Neuron (in vitro differentiated cells): Measurements from ENCODE around the gene OR10H4.
"Not testable (repeated sequence)": the region's sequence is repeated elsewhere in the genome, so short reads cannot be mapped to it uniquely, and the experiment has no call there.

Source experiments
- H2AFZ ChIP-seq: one replicate; pipeline ENCODE4 v1.6.1; 2013; ENCODE audit warnings: low read depth, mild to moderate bottlenecking, inconsistent platforms, low read length, moderate library complexity
- H3K27me3 ChIP-seq: one replicate; pipeline ENCODE4 v1.6.1; 2013; ENCODE audit warnings: low read length; ENCODE audit not compliant: insufficient read depth
- H3K36me3 ChIP-seq: one replicate; pipeline ENCODE4 v1.6.1; 2013; ENCODE audit warnings: low read length; ENCODE audit not compliant: insufficient read depth
- H3K4me1 ChIP-seq: one replicate; pipeline ENCODE4 v1.6.1; 2013; ENCODE audit warnings: low read length; ENCODE audit not compliant: insufficient read depth
- H3K4me3 ChIP-seq: 2 replicates; pipeline ENCODE4 v1.5.1; 2013; ENCODE audit warnings: mild to moderate bottlenecking, low read length, moderate library complexity
- H3K9me3 ChIP-seq: one replicate; pipeline ENCODE4 v1.6.1; 2013; ENCODE audit warnings: low read length

Gene OR10H4

DNA sequence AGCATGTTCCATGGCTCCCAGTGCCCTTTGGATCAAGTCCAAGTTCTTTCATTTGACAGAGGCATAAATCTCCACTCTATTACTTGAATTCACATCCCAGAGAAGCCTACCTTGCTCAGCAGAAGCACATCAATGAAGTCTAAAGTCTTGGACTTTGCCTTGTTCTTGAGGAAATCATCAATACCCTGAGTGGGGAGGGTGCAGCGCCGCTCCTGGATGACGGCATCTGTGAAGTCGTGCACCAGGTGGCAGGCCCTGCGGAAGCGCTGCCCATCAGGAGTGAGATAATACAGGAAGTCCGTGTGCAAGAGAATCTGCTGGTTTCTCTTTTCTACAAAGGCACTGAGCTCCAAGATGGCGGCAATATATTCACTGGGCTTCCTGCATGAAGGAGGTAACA lies 25.1 kb upstream of the OR10H4 start:
- H2AFZ ChIP-seq: no peak overlapping the region
- H3K9me3 ChIP-seq: no peaks in the 10 kb centered on the region
- no peak overlapping the region for H3K4me3 ChIP-seq
- no peaks in the 10 kb centered on the region for H3K36me3 ChIP-seq
- no peaks in the 10 kb centered on the region for H3K4me1 ChIP-seq
- no peaks in the 10 kb centered on the region for H3K27me3 ChIP-seq

DNA sequence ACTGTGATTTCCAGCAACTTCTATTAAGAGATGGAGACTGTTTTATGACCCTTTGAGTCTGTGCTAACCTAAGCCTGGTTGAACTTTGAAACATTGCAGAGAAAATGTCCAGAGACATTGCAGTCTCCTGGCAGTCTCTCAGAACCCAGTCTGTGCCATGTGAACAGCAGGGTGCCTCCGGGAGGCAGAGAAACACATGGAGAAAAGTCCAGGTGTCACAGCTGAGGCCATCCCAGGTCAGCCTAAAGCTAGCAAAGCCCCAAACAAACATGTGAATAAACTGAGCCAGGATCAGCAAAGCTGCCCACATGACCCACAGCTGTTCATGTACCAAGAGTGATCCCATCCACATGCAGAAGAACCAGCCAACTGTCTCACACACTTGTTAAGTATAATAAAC lies 22.3 kb upstream of the OR10H4 start:
- Histone ChIP-seq H3K4me1 (no peaks in the 10 kb centered on the region), H3K4me3 (no peak overlapping the region), H3K9me3 (no peaks in the 10 kb centered on the region), H3K27me3 (no peaks in the 10 kb centered on the region), H2AFZ (no peak overlapping the region), H3K36me3 (no peaks in the 10 kb centered on the region)

DNA sequence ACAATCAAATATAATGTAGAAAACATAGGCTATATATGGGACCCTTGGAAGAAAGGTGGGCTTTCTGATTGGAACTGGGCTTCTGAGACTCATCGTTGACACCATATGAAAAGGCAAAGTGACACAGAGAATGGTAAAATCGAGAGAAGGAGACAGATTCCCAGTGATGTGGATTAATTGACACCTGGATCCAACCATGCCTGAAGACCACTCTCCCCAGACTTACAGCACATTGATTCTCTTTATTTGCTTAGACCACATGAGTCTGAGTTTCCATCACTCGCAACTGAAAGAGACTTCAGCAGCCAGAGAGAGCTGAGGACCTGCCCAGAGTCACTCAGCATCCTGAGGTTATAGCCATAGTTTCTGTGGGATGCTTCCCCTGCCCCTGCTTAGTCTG lies 20.5 kb upstream of the OR10H4 start:
- Histone ChIP-seq H3K4me1 (no peaks in the 10 kb centered on the region), H3K4me3 (no peak overlapping the region), H3K36me3 (no peaks in the 10 kb centered on the region), H3K9me3 (no peaks in the 10 kb centered on the region), H2AFZ (no peak overlapping the region), H3K27me3 (no peaks in the 10 kb centered on the region)

DNA sequence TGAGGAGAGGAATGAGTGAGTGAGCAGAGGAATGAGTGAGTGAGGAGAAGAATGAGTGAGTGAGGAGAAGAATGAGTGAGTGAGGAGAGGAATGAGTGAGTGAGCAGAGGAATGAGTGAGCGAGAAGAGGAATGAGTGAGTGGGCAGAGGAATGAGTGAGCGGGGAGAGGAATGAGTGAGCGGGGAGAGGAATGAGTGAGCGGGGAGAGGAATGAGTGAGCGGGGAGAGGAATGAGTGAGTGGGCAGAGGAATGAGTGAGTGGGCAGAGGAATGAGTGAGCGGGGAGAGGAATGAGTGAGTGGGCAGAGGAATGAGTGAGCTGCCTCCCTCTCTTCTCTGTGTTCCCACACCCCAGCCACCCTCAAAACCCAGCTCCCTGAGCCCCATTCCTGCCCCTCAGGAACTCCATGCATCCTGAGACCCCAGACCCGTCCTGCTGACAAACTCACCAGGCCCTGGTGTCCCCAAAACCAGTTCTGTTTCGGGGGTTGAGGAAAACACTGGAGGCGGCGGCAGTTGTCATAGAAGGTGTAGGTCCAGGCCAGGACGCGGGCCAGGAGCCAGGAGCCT lies 15.0 kb upstream of the OR10H4 start:
- not testable (repeated sequence) for H3K4me3 ChIP-seq, H3K36me3 ChIP-seq, H3K9me3 ChIP-seq, H2AFZ ChIP-seq, H3K4me1 ChIP-seq, H3K27me3 ChIP-seq

DNA sequence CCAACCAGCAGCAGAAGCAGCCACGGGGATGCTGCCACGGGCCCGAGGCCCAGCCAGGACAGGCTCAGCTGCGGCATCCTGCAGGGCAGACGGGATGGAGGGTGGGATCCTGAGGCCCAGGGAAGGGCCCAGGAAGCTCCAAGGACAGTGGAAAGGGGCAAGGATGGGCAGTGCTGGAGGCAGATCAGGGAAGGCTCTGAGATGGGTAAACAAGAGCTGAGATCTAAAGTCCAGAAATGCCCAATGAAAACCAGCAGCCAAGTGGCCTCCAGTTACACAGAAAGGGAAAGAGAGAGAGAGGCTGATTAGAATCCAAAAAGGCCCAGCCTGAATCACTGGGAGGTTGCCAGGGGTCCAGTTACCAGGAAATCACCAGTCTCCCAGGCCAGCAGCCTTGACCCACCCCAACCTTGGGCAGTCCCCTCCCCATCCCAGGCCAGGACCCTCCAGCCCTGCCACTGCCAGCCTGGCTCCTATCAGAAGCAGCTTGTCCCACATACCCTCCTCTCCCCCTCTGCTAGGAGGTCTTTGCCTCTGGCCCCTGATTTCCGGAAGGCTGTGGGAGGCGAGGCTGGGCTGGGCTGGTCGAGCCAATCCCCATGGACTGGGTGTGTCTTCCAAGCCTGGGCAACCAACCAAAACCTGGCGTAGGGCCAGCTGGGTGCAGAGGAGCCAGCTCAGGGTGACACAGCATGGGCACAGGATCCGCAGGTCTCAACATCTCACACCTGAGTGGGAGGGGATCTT lies 14.3 kb upstream of the OR10H4 start, which contains the start of gene CYP4F11:
CYP4F11 (minus strand) TSS at position 198 of the 747 bp plus-strand sequence; CDS start at position 77, 121 bp downstream.
- Histone ChIP-seq H3K4me3 (no peak within 1 kb of the TSS), H3K9me3 (no peaks in the 10 kb centered on the region), H3K4me1 (no peaks in the 10 kb centered on the region), H3K27me3 (peaks cover 4% of the 10 kb centered on the region), H2AFZ (no peak within 1 kb of the TSS), H3K36me3 (no peaks in the 10 kb centered on the region)

DNA sequence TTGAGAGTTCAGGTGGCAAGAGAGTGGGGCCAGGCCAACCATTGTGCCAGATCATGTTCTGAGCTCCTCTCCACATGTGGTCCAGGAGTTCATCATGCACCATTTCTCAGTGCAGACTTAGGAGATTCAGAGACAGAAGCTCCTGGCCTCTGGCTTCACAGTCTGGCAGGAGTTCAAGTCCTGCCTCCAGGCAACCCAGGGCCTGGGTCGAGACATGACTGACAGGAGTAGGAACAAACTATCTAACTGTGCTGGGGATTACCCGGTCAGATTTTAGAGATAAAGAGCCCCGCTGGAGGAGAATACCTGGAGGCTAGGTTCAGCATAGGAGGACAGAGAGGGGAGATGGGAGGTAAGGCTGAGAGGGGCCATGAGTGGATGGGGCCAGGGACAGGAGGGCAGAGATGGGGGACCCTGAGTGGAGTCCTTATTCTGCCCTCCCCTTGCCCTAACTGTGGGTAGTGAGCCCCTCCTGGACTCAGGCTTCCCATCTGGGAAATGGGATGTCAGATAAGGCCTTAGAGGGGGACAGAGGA lies 13.6 kb upstream of the OR10H4 start:
- H3K9me3 ChIP-seq: no peaks in the 10 kb centered on the region

DNA sequence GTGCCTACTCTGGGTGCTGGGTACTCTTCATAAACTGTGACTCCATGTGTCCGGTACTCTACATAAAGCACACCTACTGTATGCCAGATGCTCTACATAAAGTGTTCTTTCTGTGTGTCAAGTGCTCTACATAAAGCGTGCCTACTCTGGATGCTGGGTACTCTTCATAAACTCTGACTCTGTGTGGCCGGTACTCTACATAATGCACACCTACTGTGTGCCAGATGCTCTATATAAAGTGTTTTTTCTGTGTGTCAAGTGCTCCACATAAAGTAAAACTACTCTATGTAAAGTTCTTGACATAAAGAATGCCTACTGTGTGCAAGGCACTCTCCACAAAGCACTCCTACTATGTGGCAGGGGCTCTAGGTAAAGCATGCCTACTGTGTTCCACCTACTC lies 12.6 kb upstream of the OR10H4 start:
- H3K36me3 ChIP-seq: no peaks in the 10 kb centered on the region
- H3K27me3 ChIP-seq: peaks cover 4% of the 10 kb centered on the region
- H3K4me1 ChIP-seq: no peaks in the 10 kb centered on the region
- no peak overlapping the region for H3K4me3 ChIP-seq
- H3K9me3 ChIP-seq: no peaks in the 10 kb centered on the region
- no peak overlapping the region for H2AFZ ChIP-seq

More for the DNA sequence above, 13.6 kb upstream of the OR10H4 start:
- Histone ChIP-seq H3K27me3 (peaks cover 4% of the 10 kb centered on the region), H3K36me3 (no peaks in the 10 kb centered on the region), H2AFZ (no peak overlapping the region), H3K4me3 (no peak overlapping the region), H3K4me1 (no peaks in the 10 kb centered on the region)

DNA sequence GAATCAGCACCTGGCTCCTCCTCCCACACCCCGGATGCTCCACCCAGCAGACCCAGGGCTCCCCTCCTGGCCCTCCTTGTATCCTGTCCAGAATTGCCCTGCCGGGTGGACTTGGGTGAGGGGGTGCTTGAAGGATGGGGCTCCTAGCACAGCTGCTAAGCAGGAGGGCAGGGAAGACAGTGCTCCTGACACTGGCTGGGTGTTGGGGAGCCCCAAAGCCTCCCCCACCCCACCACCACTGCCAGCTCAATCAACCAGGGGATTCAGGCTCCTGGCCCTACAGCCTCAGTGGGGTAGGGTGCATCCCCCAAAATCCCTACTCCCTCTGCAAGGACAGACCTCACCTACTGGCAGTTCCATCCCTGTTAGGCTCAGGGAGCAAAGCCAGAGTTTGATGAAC lies 11.9 kb upstream of the OR10H4 start:
- H3K36me3 ChIP-seq: no peaks in the 10 kb centered on the region
- H3K4me3 ChIP-seq: no peak overlapping the region
- no peak overlapping the region for H2AFZ ChIP-seq
- H3K4me1 ChIP-seq: no peaks in the 10 kb centered on the region
- peaks cover 4% of the 10 kb centered on the region for H3K27me3 ChIP-seq
- no peaks in the 10 kb centered on the region for H3K9me3 ChIP-seq

DNA sequence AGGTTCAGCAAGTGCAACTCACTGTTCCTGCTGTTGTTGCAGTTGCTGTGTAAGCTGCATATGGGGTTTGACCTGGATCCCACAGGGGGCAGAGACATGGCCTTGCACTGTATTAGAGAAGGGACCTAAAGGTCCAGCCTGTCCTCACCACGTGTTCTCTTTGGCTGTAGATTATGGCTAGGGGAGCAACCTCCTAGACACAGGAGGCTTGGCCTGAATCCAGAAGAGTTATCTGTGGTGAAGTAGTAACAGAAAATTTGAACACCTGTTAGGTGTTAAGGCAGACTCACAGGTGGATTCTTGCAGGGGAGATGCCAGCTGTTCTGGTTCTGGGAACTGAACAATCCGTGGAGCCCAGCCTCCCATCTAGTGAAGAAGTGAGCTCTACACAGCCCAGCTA lies 11.0 kb upstream of the OR10H4 start:
- no peak overlapping the region for H3K4me3 ChIP-seq
- H3K9me3 ChIP-seq: no peaks in the 10 kb centered on the region
- no peaks in the 10 kb centered on the region for H3K36me3 ChIP-seq
- no peaks in the 10 kb centered on the region for H3K4me1 ChIP-seq
- peaks cover 4% of the 10 kb centered on the region for H3K27me3 ChIP-seq
- no peak overlapping the region for H2AFZ ChIP-seq

DNA sequence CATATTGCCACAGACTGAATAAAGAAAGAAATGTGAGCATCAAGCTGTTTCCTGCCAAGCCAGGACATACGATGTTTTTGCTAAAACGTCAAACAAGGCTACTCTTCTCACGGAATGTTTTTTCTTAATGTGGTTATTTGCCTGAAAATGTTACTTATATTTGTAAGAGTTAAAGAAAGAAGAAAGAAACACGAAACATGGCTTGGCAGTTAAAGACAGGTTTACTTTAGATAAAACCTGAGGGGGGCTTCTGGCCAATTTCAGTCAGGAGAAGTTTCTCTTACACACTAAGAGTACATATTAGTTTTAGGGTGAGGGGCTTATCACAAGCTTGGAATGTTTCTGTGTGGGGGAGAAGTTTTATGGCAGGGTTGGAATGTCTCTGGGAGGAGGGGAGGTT lies 4.4 kb upstream of the OR10H4 start:
- H2AFZ ChIP-seq: no peak overlapping the region
- no peaks in the 10 kb centered on the region for H3K9me3 ChIP-seq
- no peaks in the 10 kb centered on the region for H3K36me3 ChIP-seq
- H3K4me1 ChIP-seq: no peaks in the 10 kb centered on the region
- no peaks in the 10 kb centered on the region for H3K27me3 ChIP-seq
- H3K4me3 ChIP-seq: no peak overlapping the region

DNA sequence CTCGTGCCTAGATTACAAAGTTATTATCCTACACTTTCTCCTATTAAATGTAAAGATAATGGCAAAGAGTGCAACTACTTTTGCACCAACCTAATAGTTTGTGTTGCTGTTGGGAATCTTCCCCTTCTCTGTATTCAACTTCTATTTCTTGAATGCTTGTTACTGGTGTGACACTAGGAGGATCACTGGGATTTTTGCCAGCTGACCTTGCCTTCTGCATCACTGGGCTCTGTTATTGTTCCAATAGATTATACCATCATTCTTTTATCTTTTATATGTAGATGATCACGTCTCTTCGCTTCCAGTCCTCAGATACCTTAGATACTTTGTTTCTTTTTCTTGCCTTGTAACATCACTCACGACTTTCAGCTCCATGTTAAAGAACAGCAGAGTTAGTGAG lies 3.5 kb upstream of the OR10H4 start:
- H2AFZ ChIP-seq: no peak overlapping the region
- H3K9me3 ChIP-seq: no peaks in the 10 kb centered on the region
- no peak overlapping the region for H3K4me3 ChIP-seq

DNA sequence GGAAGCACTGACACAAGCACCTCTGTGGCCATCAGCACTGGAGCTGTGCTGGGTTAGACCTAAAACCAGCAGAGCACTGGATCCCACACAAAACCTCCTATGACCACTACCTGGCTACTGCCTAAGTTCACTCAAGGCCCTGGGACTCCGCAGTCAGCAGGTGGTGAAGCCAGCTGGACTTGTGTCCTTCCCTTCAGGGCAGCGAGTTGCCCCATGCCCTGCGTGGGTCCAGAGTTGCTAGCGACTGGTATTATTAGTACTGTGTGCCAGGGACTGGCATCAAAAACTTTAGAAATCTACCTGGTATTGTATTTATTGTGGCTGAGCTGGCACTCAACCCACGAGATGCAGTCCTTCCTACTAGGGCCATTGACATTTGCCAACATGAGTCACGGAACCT lies 6.0 kb downstream of the OR10H4 start:
- Histone ChIP-seq H2AFZ (no peak overlapping the region), H3K9me3 (no peaks in the 10 kb centered on the region), H3K27me3 (no peaks in the 10 kb centered on the region), H3K36me3 (no peaks in the 10 kb centered on the region), H3K4me1 (no peaks in the 10 kb centered on the region), H3K4me3 (no peak overlapping the region)

More for the DNA sequence above, 3.5 kb upstream of the OR10H4 start:
- H3K36me3 ChIP-seq: no peaks in the 10 kb centered on the region
- H3K4me1 ChIP-seq: no peaks in the 10 kb centered on the region
- no peaks in the 10 kb centered on the region for H3K27me3 ChIP-seq

DNA sequence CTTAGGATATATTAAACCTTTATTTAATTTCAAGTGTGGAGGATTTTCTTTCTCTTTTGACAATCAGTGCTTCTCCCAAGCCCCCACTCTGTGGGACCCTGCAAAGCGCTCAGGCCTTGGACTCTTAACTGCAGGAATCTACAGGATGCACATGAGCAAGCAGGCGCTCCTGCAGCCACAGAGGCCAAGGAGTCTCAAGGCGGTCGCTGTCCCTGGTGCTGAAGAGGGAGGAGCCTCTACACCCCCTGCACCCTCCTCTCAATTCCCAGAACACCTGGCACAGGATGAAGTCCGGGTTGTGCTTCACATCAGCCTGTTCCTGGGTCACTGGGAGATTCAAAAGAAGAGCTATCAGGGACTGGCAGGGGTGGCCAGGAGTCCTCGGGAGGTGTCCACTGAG lies 13.5 kb downstream of the OR10H4 start:
- no peaks in the 10 kb centered on the region for H3K27me3 ChIP-seq
- H3K4me3 ChIP-seq: no peak overlapping the region
- H3K36me3 ChIP-seq: no peaks in the 10 kb centered on the region
- H3K9me3 ChIP-seq: no peaks in the 10 kb centered on the region
- H2AFZ ChIP-seq: no peak overlapping the region
- H3K4me1 ChIP-seq: no peaks in the 10 kb centered on the region
